SK-MEL-5 (cell line): Measurements from ENCODE around the gene FCER2. TPM values are rescaled to one million over a fixed set of nuclear protein-coding genes. Genes with fewer than 3 reads are reported as not detected.

Experiments
- DNase-seq: peaks from one replicate; pipeline ENCODE4 v3.0.0-alpha.2; 2016; ENCODE audit warnings: low read depth, low spot score
- in situ Hi-C: cut with HindIII; loops from 2 replicates; pipeline ENCODE4 v1.10.0; 2016; ENCODE audit warnings: low sequenced_read_pairs, high pct_unique_total_duplicates, low pct_unique_long_range_greater_than_20kb
- total RNA-seq: library from RNA; depleted of rRNA; stranded (reverse); fragments of >200 nt; shearing (Covaris generic); gene quantifications from 2 replicates; pipeline ENCODE4 v1.2.3, GENCODE V29; 2014

Gene FCER2
- total RNA-seq, 1 experiment from 2014 or later: not detected

DNA sequence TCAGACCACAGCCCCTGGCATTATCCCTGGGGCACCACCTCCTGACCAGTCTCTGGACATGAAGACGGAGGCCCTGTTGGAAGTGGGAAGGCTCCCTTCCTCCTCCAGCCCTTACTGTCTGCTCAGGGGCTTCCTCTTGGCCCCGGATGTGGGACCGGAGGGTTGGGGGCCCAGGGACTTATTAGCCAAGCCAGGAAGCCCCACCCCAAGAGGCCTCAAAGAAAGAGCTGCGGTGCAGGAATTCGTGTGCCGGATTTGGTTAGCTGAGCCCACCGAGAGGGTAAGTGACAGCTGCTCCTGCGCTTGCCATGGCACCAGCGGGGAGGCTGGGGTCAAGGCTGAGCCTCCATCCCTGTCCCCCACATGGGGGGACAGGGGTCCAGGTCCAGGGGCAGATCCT lies 33.1 kb downstream of the FCER2 start, which contains the start of gene RETN:
Gene RETN (plus strand): TSS at position 208 of the 400 bp plus-strand sequence. CDS start 278 bp downstream, outside the sequence.
- no peak for DNase-seq
- in situ Hi-C loops: no loop called here

GRCh38 chr19:7665076-7665475 lies 36.9 kb downstream of the FCER2 start:
- in situ Hi-C loops: no loop called here
- peak; percentile 30 for DNase-seq

- DNase-seq: no peak
- in situ Hi-C loops: no loop called here
Measured at GRCh38 chr19:7663706-7664105, 38.2 kb downstream of the FCER2 start.

DNA sequence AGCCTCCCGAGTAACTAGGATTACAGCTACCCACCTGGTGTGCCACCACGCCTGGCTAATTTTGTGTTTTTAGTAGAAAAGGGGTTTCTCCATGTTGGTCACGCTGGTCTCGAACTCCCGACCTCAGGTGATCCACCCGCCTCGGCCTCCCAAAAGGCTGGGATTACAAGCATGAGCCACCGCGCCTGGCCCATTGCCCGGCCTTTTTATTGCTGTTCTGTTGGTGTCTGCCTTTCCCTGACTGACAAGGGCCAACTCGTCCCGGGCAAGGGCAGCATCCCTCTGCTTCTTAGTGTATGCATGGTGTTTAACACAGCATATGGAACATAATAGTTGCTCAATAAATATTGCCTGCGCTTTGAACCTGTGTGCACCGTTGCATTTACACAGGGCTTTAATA lies 39.3 kb downstream of the FCER2 start:
- in situ Hi-C loops: no loop called here

DNA sequence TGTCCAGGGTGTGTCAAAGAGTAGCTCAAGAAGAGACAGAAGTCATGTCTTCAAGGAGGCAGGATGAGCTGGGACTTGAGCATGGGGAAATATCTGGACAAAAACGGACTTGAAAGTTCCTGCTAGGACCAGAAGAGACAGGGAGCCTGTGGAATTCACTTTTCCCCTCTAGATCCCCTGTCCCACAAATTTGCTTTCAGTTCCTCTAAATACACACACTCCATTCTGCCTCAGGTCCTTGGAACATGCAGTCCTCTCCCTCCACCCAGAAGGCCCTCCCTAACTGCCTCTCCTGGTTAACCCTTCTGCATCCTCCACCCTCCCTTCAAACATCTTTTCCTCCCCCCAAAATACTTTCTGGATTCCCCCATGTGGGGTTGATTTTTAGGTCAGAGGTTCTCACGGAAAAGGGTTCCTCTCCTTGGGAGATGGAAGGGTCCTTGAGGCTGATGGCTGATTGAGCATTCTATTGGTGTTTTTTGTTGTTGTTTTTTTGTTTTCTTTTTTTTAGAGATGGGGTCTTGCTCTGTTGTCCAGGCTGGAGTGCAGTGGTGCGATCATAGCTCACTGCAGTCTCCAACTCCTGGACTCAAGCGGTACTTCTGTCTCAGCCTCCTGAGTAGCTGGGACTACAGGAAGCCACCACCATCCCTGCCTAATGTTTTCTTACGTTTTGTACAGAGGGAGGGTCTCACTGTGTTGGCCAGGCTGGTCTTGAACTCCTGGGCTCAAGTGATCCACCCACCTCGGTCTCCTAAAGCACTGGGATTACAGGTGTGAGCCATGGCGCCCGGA lies 40.0 kb downstream of the FCER2 start:
- DNase-seq: no peak
- in situ Hi-C loops: no loop called here

More for the DNA sequence above, 39.3 kb downstream of the FCER2 start:
- no peak for DNase-seq

DNA sequence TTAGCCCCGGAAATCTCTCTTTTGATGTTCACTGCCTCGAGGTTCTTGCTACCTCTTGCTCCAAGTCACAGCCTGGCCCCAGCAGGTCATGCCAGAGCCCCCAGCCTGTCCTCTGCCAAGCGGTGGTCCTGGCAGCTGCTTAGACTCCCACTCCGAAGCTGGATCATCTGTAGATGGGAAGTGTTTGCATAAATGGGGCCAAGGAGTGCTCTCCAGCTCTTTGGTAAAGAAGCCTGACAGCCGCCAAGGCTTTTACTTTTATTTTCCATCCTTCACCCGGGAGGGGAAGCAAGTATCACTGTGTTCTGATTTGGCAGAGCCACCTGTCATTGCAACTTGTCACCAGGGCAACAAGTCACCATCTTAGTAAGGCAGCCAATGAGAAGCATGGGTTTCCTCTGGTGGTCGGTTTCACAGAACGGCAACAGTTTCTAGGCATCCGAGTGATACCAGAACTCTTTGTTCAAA lies 43.7 kb downstream of the FCER2 start:
- no peak for DNase-seq

DNA sequence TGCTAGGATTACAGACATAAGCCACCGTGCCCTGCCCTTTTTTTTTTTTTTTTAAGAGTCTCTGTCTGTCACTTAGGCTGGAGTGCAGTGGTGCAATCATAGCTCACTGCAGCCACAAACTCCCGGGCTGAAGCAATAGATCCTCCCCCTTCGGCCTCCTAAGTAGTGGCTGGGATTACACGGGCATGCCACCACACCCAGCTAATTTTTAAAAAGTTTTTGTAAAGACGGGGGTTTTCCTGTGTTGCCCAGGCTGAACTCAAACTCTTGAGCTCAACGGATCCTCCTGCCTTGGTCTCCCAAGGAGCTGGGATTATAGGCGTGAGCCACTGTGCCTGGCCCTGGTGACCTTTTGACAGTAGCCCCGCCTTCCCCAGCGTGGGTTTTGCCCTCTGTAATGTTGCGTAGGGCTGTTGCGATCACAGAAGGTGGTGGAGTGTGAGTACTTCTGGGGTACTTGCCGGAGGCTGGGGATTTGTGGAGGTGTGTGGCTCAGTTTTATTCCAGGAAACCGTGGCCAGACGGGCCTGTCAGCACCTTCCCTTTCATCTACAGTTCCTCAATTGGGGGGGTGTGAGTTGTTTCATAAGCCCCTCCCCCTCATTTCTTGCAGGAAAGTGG lies 44.7 kb downstream of the FCER2 start:
- no peak for DNase-seq
- in situ Hi-C loops: no loop called here

More for the DNA sequence above, 43.7 kb downstream of the FCER2 start:
- in situ Hi-C loops: no loop called here

- no peak for DNase-seq
- in situ Hi-C loops: no loop called here
Measured at GRCh38 chr19:7655581-7655980, 46.4 kb downstream of the FCER2 start.

DNA sequence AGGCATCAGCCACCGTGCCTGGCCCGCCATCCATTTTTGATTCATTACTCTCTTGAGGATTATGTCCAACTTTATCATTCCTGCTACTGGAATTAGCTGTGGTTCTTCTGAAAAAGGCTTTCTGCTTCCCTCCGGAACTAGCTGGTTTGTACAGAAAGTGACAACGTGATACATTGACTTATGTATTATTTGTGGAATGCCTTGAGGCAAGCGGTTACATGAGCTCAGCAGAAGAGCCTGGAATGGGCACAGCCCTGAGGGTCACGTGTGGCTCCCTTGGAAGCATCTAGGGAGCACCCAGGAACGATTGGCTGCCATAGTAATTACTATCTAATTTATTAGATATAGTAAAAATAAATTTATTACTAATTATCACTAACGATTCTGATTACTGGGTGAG lies 47.5 kb downstream of the FCER2 start:
- peak; percentile 75 for DNase-seq
- in situ Hi-C loops: no loop called here

GRCh38 chr19:7652061-7652641 lies 49.8 kb downstream of the FCER2 start:
- in situ Hi-C loops: no loop called here
- peak; percentile 59 for DNase-seq

GRCh38 chr19:7650148-7650547 lies 51.8 kb downstream of the FCER2 start:
- DNase-seq: no peak
- in situ Hi-C loops: no loop called here

GRCh38 chr19:7648265-7649014 lies 53.5 kb downstream of the FCER2 start:
- DNase-seq: no peak
- in situ Hi-C loops: no loop called here

DNA sequence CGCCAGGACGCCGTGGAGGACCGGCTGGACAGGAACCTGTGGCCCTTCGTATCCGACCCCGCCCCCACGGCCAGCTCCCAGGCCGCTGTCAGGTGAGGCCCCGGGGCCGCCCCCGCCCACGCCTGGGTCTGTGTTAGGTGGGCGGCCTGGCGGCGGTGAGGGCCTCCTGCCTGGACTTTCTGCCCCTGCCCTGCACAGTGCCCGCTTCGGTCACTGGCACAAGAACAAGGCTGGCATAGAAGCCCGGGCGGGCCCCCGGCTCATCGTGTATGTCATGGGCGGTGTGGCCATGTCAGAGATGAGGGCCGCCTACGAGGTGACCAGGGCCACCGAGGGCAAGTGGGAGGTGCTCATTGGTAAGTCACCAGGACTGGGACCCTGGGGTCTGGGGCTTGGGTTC lies 54.8 kb downstream of the FCER2 start:
- no peak for DNase-seq
- in situ Hi-C loops: no loop called here

DNA sequence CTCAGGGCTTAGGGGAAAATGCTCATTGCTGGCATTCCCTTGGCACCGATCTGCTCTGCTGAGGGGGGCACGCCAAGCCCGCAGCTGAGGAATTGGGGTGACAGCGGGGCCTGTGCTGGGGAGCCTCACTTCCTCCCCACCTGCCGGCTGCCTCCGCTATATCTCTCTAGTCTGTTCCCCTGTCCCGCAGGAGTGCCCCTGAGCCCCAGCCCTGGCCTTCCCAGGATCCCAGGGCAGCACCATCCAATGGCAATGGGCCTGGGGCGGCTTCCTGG lies 55.6 kb downstream of the FCER2 start:
- in situ Hi-C loops: no loop called here
- DNase-seq: no peak

- in situ Hi-C loops: no loop called here
- no peak for DNase-seq
Measured at GRCh38 chr19:7645656-7646425, 56.1 kb downstream of the FCER2 start.

- in situ Hi-C loops: no loop called here
- no peak for DNase-seq
Measured at GRCh38 chr19:7645163-7645562, 56.8 kb downstream of the FCER2 start.

DNA sequence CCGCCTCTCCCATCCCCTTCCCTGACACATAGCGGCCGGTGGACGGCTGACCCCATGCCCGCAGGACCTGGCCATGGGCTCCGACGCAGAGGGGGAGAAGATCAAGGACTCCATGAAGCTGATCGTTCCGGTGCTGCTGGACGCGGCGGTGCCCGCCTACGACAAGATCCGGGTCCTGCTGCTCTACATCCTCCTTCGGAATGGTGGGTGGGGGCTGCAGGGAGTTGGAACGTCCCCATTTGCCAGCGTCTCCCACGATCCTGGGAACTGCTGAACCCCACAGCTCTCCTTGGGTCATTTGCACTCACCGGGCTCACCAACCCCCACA lies 57.4 kb downstream of the FCER2 start:
- in situ Hi-C loops: no loop called here
- no peak for DNase-seq
